CD4-positive, CD25-positive, alpha-beta regulatory T cell (primary cell): ENCODE measurements around the gene CFAP119. TPM values are rescaled to one million over a fixed set of nuclear protein-coding genes. Genes with fewer than 3 reads are reported as not detected.
A peak's percentile ranks its signal among the peaks of the same experiment; 100 is the strongest.
"Not testable (repeated sequence)": the region's sequence is repeated elsewhere in the genome, so short reads cannot be mapped to it uniquely, and the experiment has no call there.

Source experiments
- ATAC-seq, 2 donors: fragments of 150-1000 bp; cut with Tn5 transposase; one replicate each; pipeline ENCODE4 v1.10.0; 2021; ENCODE audit warnings: low read depth in 2 of 2, moderate number of reproducible peaks in 2 of 2, moderate library complexity in 1 of 2
- DNase-seq, 3 donors: peaks; one replicate each; pipeline versions ENCODE4 v3.0.0 to v3.0.0-alpha.2; 2012 to 2022; ENCODE audit warnings: mixed read lengths in 1 of 3
- H3K27ac ChIP-seq: one replicate; pipeline ENCODE4 v1.7.0; 2013; ENCODE audit warnings: mild to moderate bottlenecking, low read length; ENCODE audit not compliant: insufficient read depth, poor library complexity, severe bottlenecking
- H3K27me3 ChIP-seq: one replicate; pipeline ENCODE4 v1.7.0; 2013; ENCODE audit warnings: low read length; ENCODE audit not compliant: control insufficient read depth, insufficient read depth
- H3K36me3 ChIP-seq: one replicate; pipeline ENCODE4 v1.7.0; 2013; ENCODE audit warnings: mild to moderate bottlenecking, low read length, moderate library complexity; ENCODE audit not compliant: control insufficient read depth, insufficient read depth
- H3K4me1 ChIP-seq: 2 replicates; pipeline ENCODE4 v1.7.0; 2013; ENCODE audit warnings: mild to moderate bottlenecking, low read length; ENCODE audit not compliant: insufficient read depth, control insufficient read depth, poor library complexity, severe bottlenecking
- H3K4me3 ChIP-seq: one replicate; pipeline ENCODE4 v1.7.0; 2013; ENCODE audit warnings: low read depth, mild to moderate bottlenecking, low read length, moderate library complexity
- H3K9me3 ChIP-seq, 2 experiments: 1 replicate in 1 of 2; 2 replicates in 1 of 2; pipeline ENCODE4 v1.7.0; 2013; ENCODE audit warnings: low read length in 2 of 2, mild to moderate bottlenecking in 1 of 2, moderate library complexity in 1 of 2; ENCODE audit not compliant: control insufficient read depth in 2 of 2
- H3K27ac Mint-ChIP-seq, 3 donors: one replicate each; pipeline ENCODE4 v1.8.0; 2020 to 2022; ENCODE audit warnings: mild to moderate bottlenecking in 3 of 3, mixed read lengths in 3 of 3, moderate library complexity in 2 of 3
- H3K27me3 Mint-ChIP-seq: one replicate; pipeline ENCODE4 v1.8.0; 2022; ENCODE audit warnings: mild to moderate bottlenecking, mixed read lengths
- H3K36me3 Mint-ChIP-seq: one replicate; pipeline ENCODE4 v1.8.0; 2020; ENCODE audit warnings: mixed read lengths
- H3K4me1 Mint-ChIP-seq, 4 donors: one replicate each; pipeline ENCODE4 v1.8.0; 2020 to 2022; ENCODE audit warnings: mixed read lengths in 4 of 4, mild to moderate bottlenecking in 1 of 4
- H3K4me3 Mint-ChIP-seq, 4 donors: one replicate each; pipeline ENCODE4 v1.8.0; 2020 to 2022; ENCODE audit warnings: mild to moderate bottlenecking in 4 of 4, mixed read lengths in 4 of 4, moderate library complexity in 3 of 4
- H3K9me3 Mint-ChIP-seq, 7 donors: one replicate each; pipeline ENCODE4 v1.8.0; 2020 to 2022; ENCODE audit warnings: mixed read lengths in 7 of 7, mild to moderate bottlenecking in 3 of 7, moderate library complexity in 2 of 7
- polyA plus RNA-seq, 4 donors: library from polyadenylated mRNA; unstranded; fragments of 300-500 nt; fragmentation: Illumina TruSeq; gene quantifications; one replicate each; pipeline ENCODE4 v1.2.3, GENCODE V29; 2021
- total RNA-seq: library from RNA; stranded (reverse); gene quantifications from one replicate; pipeline ENCODE4 v1.2.3, GENCODE V29; 2022

The CFAP119 gene
- total RNA-seq (1.8 TPM), polyA plus RNA-seq (1 to 10 TPM in 1 of 4 donors, under 1 TPM in 2, not detected in 1; 0.23 to 1.5 (median 0.59) TPM)

- Mint-ChIP-seq H3K27ac (peak within 1 kb of the TSS; percentile 94 to 95 (median 95)), H3K9me3 (no peaks in the 10 kb centered on the region), H3K36me3 (peaks cover 11% of the 10 kb centered on the region), H3K4me1 (peaks cover 0 to 38% (median 27%) of the 10 kb centered on the region in 4 donors), H3K27me3 (no peaks in the 10 kb centered on the region), H3K4me3 (peak within 1 kb of the TSS; percentile 94 to 99 (median 97))
- Histone ChIP-seq H3K9me3 (no peaks in the 10 kb centered on the region), H3K4me3 (peak within 1 kb of the TSS; percentile 93), H3K27ac (peak within 1 kb of the TSS; percentile 81), H3K36me3 (peaks cover 36% of the 10 kb centered on the region), H3K27me3 (no peaks in the 10 kb centered on the region), H3K4me1 (peaks cover 25% of the 10 kb centered on the region)
- peak; percentile 93 to 95 for ATAC-seq
- DNase-seq = peak; percentile 90 to 95 (median 92)
These were observed at the start of gene CFAP119, which contains the start of gene RNF40 for GRCh38 chr16:30761928-30762902. TSS of gene CFAP119 (minus strand) at chr16:30762062. CDS start at chr16:30761748, 314 bp downstream. TSS of gene RNF40 (plus strand) at chr16:30762322. CDS start at chr16:30762546, 224 bp downstream.

GRCh38 chr16:30809675-30810074 lies 47.8 kb upstream of the CFAP119 start:
- ATAC-seq, H3K4me3 ChIP-seq, H3K36me3 ChIP-seq, H3K27ac ChIP-seq, H3K27me3 ChIP-seq, H3K36me3 Mint-ChIP-seq, H3K9me3 ChIP-seq, DNase-seq, H3K9me3 Mint-ChIP-seq: not testable (repeated sequence)
- Mint-ChIP-seq H3K27me3 (peaks cover 18% of the 10 kb centered on the region), H3K27ac (peak overlapping the region in 1 of 3 donors; percentile 21), H3K4me3 (peak overlapping the region in 1 of 4 donors; percentile 82), H3K4me1 (peaks cover 5 to 27% (median 11%) of the 10 kb centered on the region in 4 donors)
- H3K4me1 ChIP-seq = peaks cover 26% of the 10 kb centered on the region

GRCh38 chr16:30808890-30809426 lies 47.1 kb upstream of the CFAP119 start:
- ATAC-seq, H3K4me3 ChIP-seq, H3K27ac ChIP-seq, H3K36me3 ChIP-seq, DNase-seq, H3K36me3 Mint-ChIP-seq, H3K9me3 Mint-ChIP-seq, H3K27me3 ChIP-seq, H3K9me3 ChIP-seq: not testable (repeated sequence)
- Mint-ChIP-seq H3K27me3 (peaks cover 15% of the 10 kb centered on the region), H3K4me1 (peaks cover 4 to 22% (median 8%) of the 10 kb centered on the region in 4 donors), H3K27ac (peak overlapping the region in 1 of 3 donors; percentile 21), H3K4me3 (peak overlapping the region in 1 of 4 donors; percentile 82)
- H3K4me1 ChIP-seq = peaks cover 23% of the 10 kb centered on the region

- H3K27ac ChIP-seq = no peak overlapping the region
- H3K9me3 ChIP-seq = no peaks in the 10 kb centered on the region
- peaks cover 15% of the 10 kb centered on the region for H3K27me3 Mint-ChIP-seq
- no peaks in the 10 kb centered on the region for H3K27me3 ChIP-seq
- no peaks in the 10 kb centered on the region for H3K36me3 Mint-ChIP-seq
- H3K4me3 ChIP-seq = no peak overlapping the region
- H3K4me1 ChIP-seq = peaks cover 18% of the 10 kb centered on the region
- ATAC-seq = no peak
- H3K9me3 Mint-ChIP-seq = no peaks in the 10 kb centered on the region
- DNase-seq = no peak
- H3K4me3 Mint-ChIP-seq = no peak overlapping the region
- no peaks in the 10 kb centered on the region for H3K36me3 ChIP-seq
- no peak overlapping the region for H3K27ac Mint-ChIP-seq
- H3K4me1 Mint-ChIP-seq = peaks cover 0 to 18% (median 7%) of the 10 kb centered on the region in 4 donors
These were observed 46.3 kb upstream of the CFAP119 start for GRCh38 chr16:30808146-30808545.

- Mint-ChIP-seq H3K4me1 (peaks cover 0 to 18% (median 7%) of the 10 kb centered on the region in 4 donors), H3K9me3 (no peaks in the 10 kb centered on the region), H3K27ac (peak overlapping the region in 2 of 3 donors; percentile 55 to 87), H3K4me3 (peak overlapping the region; percentile 75 to 86 (median 82)), H3K27me3 (peaks cover 15% of the 10 kb centered on the region), H3K36me3 (no peaks in the 10 kb centered on the region)
- DNase-seq = peak; percentile 36 to 48 (median 38)
- no peaks in the 10 kb centered on the region for H3K27me3 ChIP-seq
- H3K9me3 ChIP-seq = no peaks in the 10 kb centered on the region
- H3K27ac ChIP-seq = no peak overlapping the region
- H3K4me1 ChIP-seq = peaks cover 18% of the 10 kb centered on the region
- ATAC-seq = peak; percentile 76 to 88
- H3K4me3 ChIP-seq = peak overlapping the region; percentile 26
- no peaks in the 10 kb centered on the region for H3K36me3 ChIP-seq
These were observed 43.7 kb upstream of the CFAP119 start for GRCh38 chr16:30805370-30806169.

- Histone ChIP-seq H3K4me1 (peaks cover 18% of the 10 kb centered on the region), H3K27ac (no peak overlapping the region), H3K4me3 (no peak overlapping the region), H3K36me3 (no peaks in the 10 kb centered on the region), H3K27me3 (no peaks in the 10 kb centered on the region), H3K9me3 (no peaks in the 10 kb centered on the region)
- Mint-ChIP-seq H3K27ac (peak overlapping the region in 2 of 3 donors; percentile 32 to 55), H3K36me3 (no peaks in the 10 kb centered on the region), H3K9me3 (no peaks in the 10 kb centered on the region), H3K27me3 (peaks cover 15% of the 10 kb centered on the region), H3K4me3 (peak overlapping the region; percentile 58 to 86 (median 80)), H3K4me1 (peaks cover 0 to 18% (median 7%) of the 10 kb centered on the region in 4 donors)
- DNase-seq (no peak), ATAC-seq (no peak)
These were observed 43.2 kb upstream of the CFAP119 start for GRCh38 chr16:30805056-30805369.

- H3K9me3 ChIP-seq = no peaks in the 10 kb centered on the region
- peaks cover 18% of the 10 kb centered on the region for H3K4me1 ChIP-seq
- H3K27ac Mint-ChIP-seq = no peak overlapping the region
- DNase-seq = peak in 1 of 3 donors; percentile 26
- ATAC-seq = no peak
- H3K4me3 ChIP-seq = no peak overlapping the region
- H3K4me3 Mint-ChIP-seq = peak overlapping the region in 1 of 4 donors; percentile 24
- peaks cover 0 to 18% (median 7%) of the 10 kb centered on the region in 4 donors for H3K4me1 Mint-ChIP-seq
- H3K9me3 Mint-ChIP-seq = no peaks in the 10 kb centered on the region
- no peak overlapping the region for H3K27ac ChIP-seq
- H3K36me3 ChIP-seq = no peaks in the 10 kb centered on the region
- no peaks in the 10 kb centered on the region for H3K27me3 ChIP-seq
- H3K27me3 Mint-ChIP-seq = peaks cover 12% of the 10 kb centered on the region
- no peaks in the 10 kb centered on the region for H3K36me3 Mint-ChIP-seq
These were observed 41.1 kb upstream of the CFAP119 start for GRCh38 chr16:30802936-30803335.
